ENCODE results near the gene TSPEAR. TPM values are rescaled to one million over a fixed set of nuclear protein-coding genes. Genes with fewer than 3 reads are reported as not detected.

Gene TSPEAR
- total and polyA plus RNA-seq, 9 of the 15 experiments (the other 6 are each of a cell fraction or from before 2014, with no cell fraction given), result not detected

DNA sequence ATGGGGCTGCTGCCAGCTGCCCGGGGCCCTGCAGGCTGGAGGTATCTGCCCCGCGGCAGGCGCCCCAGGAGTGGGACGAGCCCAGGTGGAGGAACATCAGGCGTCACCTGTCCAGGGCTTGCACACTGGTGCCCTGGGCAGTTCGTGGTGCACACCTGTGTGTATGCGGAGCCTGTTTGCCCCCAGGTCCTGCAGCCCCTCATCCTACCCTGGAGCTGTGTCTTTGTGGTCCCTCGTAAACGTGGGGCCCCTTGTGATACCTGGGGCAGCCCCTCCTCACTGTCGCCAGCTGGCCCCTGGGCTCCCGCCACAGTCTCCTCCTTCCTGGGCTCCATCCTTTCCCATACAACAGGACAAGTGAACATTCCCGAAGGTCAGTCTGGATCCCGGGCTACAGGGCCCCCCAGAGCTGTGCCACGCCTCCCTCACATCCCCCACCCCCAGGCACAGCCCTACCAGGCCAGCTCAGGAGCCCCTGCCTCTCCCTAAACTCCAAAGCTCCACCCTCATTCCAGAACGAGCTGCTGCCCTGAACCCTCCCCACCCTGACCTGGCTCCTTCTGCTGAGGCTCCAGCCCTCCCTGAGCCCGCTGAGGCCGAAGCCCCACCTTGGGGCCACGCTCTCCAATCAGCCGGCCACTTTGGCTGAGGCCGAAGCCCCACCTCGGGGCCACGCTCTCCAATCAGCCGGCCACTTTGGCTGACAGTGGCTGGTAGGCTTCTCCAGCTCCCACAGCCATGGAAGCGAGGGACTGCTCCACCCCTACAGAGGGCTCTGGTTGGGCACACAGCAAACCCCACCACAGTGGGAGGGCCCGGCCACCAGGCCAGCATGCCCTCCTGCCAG, 47.6 kb upstream of the TSPEAR start:
- DNase-seq (ENCODE audit: extremely low read depth in 1 of 4, low spot score in 3 of 4), result no peak
- Histone ChIP-seq H3K4me3 (no peak overlapping the region), H3K9me3 (replicated peaks; ENCODE audit: control insufficient read depth, insufficient read depth, low read depth, low read length) (no peaks in the 10 kb centered on the region), H3K4me1 (replicated peaks in 1 of 2; ENCODE audit: control insufficient read depth in 2 of 2, insufficient read depth in 2 of 2, low read length in 2 of 2) (peaks cover 0 to 33% of the 10 kb centered on the region in 2 experiments; a peak in 2 of 5 replicates), H3K4me2 (ENCODE audit: insufficient read depth, low read length) (no peak overlapping the region), H3K79me2 (ENCODE audit: control insufficient read depth, insufficient read depth, low read length) (no peaks in the 10 kb centered on the region), H3K27me3 (ENCODE audit: control insufficient read depth in 2 of 2, insufficient read depth in 2 of 2, low read length in 2 of 2) (peaks cover 6 to 18% of the 10 kb centered on the region in 2 experiments; a peak in 1 of 5 replicates), H3K9ac (ENCODE audit: insufficient read depth in 1 of 2, low read depth in 2 of 2, low read length in 2 of 2) (no peak overlapping the region), H3K9me1 (ENCODE audit: control insufficient read depth, insufficient read depth, low read length) (no peaks in the 10 kb centered on the region), H4K20me1 (replicated peaks; ENCODE audit: control insufficient read depth, insufficient read depth, low read length) (0 out of 2 replicates have a peak, but pooled peaks cover 8% of the 10 kb centered on the region), H2AFZ (ENCODE audit: low read depth, low read length) (no peak overlapping the region), H3K36me3 (ENCODE audit: control insufficient read depth, insufficient read depth, low read length) (no peaks in the 10 kb centered on the region), H3K27ac (ENCODE audit: extremely low read depth, low read depth, low read length) (no peak overlapping the region)
- BruUV-seq (replicated peaks), result no TSS peak
- in situ Hi-C loops (cut with MboI) (no loop called here), intact Hi-C loops (cut with micrococcal nuclease) (no loop called here)
- no peak for FAIRE-seq
- CTCF ChIA-PET (ENCODE audit: low intra/inter-chr PET ratio), result no interaction called here
- 17% methylated on average over 24 of the region's 26 CpGs for WGBS (ENCODE audit: insufficient coverage, low coverage, missing lambda C conversion rate)
- ATAC-seq, result peak; percentile 13; the same call in 1 of the 3 replicates
- POLR2A ChIA-PET, result interaction anchor here (0.8 to 1.1 kb wide), 2 partner anchors 16 to 281 kb away, joined by 3 read pairs; no protein-coding TSS in a partner anchor
- TF ChIP-seq, protein P1, sequence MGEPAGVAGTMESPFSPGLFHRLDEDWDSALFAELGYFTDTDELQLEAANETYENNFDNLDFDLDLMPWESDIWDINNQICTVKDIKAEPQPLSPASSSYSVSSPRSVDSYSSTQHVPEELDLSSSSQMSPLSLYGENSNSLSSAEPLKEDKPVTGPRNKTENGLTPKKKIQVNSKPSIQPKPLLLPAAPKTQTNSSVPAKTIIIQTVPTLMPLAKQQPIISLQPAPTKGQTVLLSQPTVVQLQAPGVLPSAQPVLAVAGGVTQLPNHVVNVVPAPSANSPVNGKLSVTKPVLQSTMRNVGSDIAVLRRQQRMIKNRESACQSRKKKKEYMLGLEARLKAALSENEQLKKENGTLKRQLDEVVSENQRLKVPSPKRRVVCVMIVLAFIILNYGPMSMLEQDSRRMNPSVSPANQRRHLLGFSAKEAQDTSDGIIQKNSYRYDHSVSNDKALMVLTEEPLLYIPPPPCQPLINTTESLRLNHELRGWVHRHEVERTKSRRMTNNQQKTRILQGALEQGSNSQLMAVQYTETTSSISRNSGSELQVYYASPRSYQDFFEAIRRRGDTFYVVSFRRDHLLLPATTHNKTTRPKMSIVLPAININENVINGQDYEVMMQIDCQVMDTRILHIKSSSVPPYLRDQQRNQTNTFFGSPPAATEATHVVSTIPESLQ (CRISPR knock-in tag; IDR thresholded peaks at IDR 0.05), result no peak
- TF ChIP-seq POLR2A (conservative IDR thresholded peaks at IDR 0.05), result no peak
- TF ChIP-seq ZKSCAN8 (CRISPR knock-in tag; IDR thresholded peaks at IDR 0.05), result no peak
- no peak for TF ChIP-seq TAF1 (IDR thresholded peaks at IDR 0.05; ENCODE audit: control insufficient read depth, extremely low read depth, insufficient read depth, low read length, severe bottlenecking)
- TF ChIP-seq ZNF253 (CRISPR knock-in tag; conservative IDR thresholded peaks at IDR 0.05), result no peak
- TF ChIP-seq HLTF (IDR thresholded peaks at IDR 0.05), result no peak
- TF ChIP-seq E2F3 (CRISPR knock-in tag; IDR thresholded peaks at IDR 0.05), result no peak
- TF ChIP-seq EP400 (IDR thresholded peaks at IDR 0.05), result no peak
- no peak for TF ChIP-seq TRIM24 (IDR thresholded peaks at IDR 0.05)
- TF ChIP-seq, protein P2, sequence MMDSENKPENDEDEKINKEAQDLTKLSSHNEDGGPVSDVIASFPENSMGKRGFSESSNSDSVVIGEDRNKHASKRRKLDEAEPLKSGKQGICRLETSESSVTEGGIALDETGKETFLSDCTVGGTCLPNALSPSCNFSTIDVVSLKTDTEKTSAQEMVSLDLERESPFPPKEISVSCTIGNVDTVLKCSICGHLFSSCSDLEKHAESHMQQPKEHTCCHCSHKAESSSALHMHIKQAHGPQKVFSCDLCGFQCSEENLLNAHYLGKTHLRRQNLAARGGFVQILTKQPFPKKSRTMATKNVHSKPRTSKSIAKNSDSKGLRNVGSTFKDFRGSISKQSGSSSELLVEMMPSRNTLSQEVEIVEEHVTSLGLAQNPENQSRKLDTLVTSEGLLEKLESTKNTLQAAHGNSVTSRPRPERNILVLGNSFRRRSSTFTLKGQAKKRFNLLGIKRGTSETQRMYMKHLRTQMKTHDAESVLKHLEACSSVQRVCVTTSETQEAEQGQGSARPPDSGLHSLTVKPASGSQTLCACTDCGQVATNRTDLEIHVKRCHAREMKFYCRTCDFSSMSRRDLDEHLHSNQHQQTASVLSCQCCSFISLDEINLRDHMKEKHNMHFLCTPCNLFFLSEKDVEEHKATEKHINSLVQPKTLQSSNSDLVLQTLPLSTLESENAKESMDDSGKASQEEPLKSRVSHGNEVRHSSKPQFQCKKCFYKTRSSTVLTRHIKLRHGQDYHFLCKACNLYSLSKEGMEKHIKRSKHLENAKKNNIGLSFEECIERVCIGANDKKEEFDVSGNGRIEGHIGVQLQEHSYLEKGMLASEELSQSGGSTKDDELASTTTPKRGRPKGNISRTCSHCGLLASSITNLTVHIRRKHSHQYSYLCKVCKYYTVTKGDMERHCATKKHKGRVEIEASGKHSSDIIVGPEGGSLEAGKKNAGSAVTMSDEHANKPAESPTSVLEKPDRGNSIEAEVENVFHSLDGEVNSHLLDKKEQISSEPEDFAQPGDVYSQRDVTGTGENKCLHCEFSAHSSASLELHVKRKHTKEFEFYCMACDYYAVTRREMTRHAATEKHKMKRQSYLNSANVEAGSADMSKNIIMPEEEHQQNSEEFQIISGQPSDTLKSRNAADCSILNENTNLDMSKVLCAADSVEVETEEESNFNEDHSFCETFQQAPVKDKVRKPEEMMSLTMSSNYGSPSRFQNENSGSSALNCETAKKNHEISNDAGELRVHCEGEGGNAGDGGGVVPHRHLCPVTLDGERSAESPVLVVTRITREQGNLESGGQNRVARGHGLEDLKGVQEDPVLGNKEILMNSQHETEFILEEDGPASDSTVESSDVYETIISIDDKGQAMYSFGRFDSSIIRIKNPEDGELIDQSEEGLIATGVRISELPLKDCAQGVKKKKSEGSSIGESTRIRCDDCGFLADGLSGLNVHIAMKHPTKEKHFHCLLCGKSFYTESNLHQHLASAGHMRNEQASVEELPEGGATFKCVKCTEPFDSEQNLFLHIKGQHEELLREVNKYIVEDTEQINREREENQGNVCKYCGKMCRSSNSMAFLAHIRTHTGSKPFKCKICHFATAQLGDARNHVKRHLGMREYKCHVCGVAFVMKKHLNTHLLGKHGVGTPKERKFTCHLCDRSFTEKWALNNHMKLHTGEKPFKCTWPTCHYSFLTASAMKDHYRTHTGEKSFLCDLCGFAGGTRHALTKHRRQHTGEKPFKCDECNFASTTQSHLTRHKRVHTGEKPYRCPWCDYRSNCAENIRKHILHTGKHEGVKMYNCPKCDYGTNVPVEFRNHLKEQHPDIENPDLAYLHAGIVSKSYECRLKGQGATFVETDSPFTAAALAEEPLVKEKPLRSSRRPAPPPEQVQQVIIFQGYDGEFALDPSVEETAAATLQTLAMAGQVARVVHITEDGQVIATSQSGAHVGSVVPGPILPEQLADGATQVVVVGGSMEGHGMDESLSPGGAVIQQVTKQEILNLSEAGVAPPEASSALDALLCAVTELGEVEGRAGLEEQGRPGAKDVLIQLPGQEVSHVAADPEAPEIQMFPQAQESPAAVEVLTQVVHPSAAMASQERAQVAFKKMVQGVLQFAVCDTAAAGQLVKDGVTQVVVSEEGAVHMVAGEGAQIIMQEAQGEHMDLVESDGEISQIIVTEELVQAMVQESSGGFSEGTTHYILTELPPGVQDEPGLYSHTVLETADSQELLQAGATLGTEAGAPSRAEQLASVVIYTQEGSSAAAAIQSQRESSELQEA (IDR thresholded peaks at IDR 0.05; ENCODE audit: low read depth), result no peak
- no peak for TF ChIP-seq ZNF165 (CRISPR knock-in tag; IDR thresholded peaks at IDR 0.05; ENCODE audit: borderline replicate concordance)
- TF ChIP-seq MTA3 (IDR thresholded peaks at IDR 0.05; ENCODE audit: borderline replicate concordance), result no peak
